Keratinocyte (primary cell): Measurements from ENCODE around the gene PNPLA7. TPM values are rescaled to one million over a fixed set of nuclear protein-coding genes. Genes with fewer than 3 reads are reported as not detected.

ENCODE experiments used
- DNase-seq: peaks from one replicate; pipeline ENCODE4 v3.0.0-alpha.2; 2011; ENCODE audit warnings: low read depth, missing footprints, low spot score
- FAIRE-seq: peaks from 2 replicates; lab custom pipeline; 2011; peaks lifted over from hg19 to GRCh38; lab: Jason Lieb, UNC
- H2AFZ ChIP-seq: 2 replicates; pipeline ENCODE4 v1.6.0; 2012; ENCODE audit warnings: low read length, control low read depth, inconsistent platforms; ENCODE audit not compliant: control insufficient read depth
- H3K27ac ChIP-seq: 2 replicates; pipeline ENCODE4 v1.5.1; 2011; ENCODE audit warnings: low read length; ENCODE audit not compliant: control insufficient read depth, insufficient read depth
- H3K27me3 ChIP-seq: 3 replicates; pipeline ENCODE4 v1.6.0; 2011; ENCODE audit warnings: low read length; ENCODE audit not compliant: control insufficient read depth, insufficient read depth; ENCODE audit errors: extremely low read depth
- H3K36me3 ChIP-seq, 2 experiments: 2 replicates in 1 of 2; 3 replicates in 1 of 2; pipeline ENCODE4 v1.5.1; 2011; ENCODE audit warnings: low read length in 2 of 2, mild to moderate bottlenecking in 1 of 2; ENCODE audit not compliant: control insufficient read depth in 2 of 2, insufficient read depth in 2 of 2; ENCODE audit errors: extremely low read depth in 1 of 2
- H3K4me1 ChIP-seq: 3 replicates; pipeline ENCODE4 v1.5.1; 2011; ENCODE audit warnings: low read length; ENCODE audit not compliant: control insufficient read depth, insufficient read depth; ENCODE audit errors: extremely low read depth
- H3K4me2 ChIP-seq: 3 replicates; pipeline ENCODE4 v1.6.0; 2011; ENCODE audit warnings: low read depth, low read length; ENCODE audit not compliant: control insufficient read depth, insufficient read depth; ENCODE audit errors: extremely low read depth
- H3K4me3 ChIP-seq, 3 experiments: fragments of 200-600 bp in 1 of 3; sonication (generic) in 1 of 3; 2 replicates in 2 of 3; 3 replicates in 1 of 3; pipeline ENCODE4 v1.5.1; 2011 to 2016; ENCODE audit warnings: low read length in 3 of 3, mild to moderate bottlenecking in 3 of 3, control low read depth in 2 of 3, inconsistent platforms in 1 of 3, low read depth in 1 of 3, mixed read lengths in 1 of 3, mixed run types in 1 of 3, moderate library complexity in 1 of 3; ENCODE audit not compliant: control insufficient read depth in 2 of 3, insufficient read depth in 2 of 3; ENCODE audit errors: extremely low read depth in 1 of 3
- H3K79me2 ChIP-seq: 2 replicates; pipeline ENCODE4 v1.6.0; 2012; ENCODE audit warnings: low read length; ENCODE audit not compliant: control insufficient read depth, insufficient read depth
- H3K9ac ChIP-seq: 3 replicates; pipeline ENCODE4 v1.6.0; 2011; ENCODE audit warnings: low read length; ENCODE audit not compliant: control insufficient read depth, insufficient read depth; ENCODE audit errors: extremely low read depth
- H3K9me1 ChIP-seq: 3 replicates; pipeline ENCODE4 v1.6.0; 2011; ENCODE audit warnings: low read length; ENCODE audit not compliant: control insufficient read depth, insufficient read depth; ENCODE audit errors: extremely low read depth
- H3K9me3 ChIP-seq: 2 replicates; pipeline ENCODE4 v1.5.1; 2012; ENCODE audit warnings: low read depth, low read length; ENCODE audit not compliant: control insufficient read depth
- H4K20me1 ChIP-seq: 3 replicates; pipeline ENCODE4 v1.6.0; 2011; ENCODE audit warnings: low read length; ENCODE audit not compliant: control insufficient read depth, insufficient read depth; ENCODE audit errors: extremely low read depth
- EZH2 ChIP-seq: IDR thresholded peaks from one replicate; pipeline ENCODE4 v1.6.1; 2012; ENCODE audit warnings: inconsistent platforms, mild to moderate bottlenecking, low read length, moderate library complexity
- dilution Hi-C: fragments of 300-500 bp; cut with MboI; formaldehyde crosslinking; loops from one replicate; pipeline ENCODE4 v1.7.0; 2020; ENCODE audit warnings: low sequenced_read_pairs; ENCODE audit not compliant: extremely low pct_ligation_motif_present
- polyA plus RNA-seq, 5 experiments: library from polyadenylated mRNA; depleted of rRNA in 3 of 5; stranded (reverse) in 3 of 5; stranded (forward) in 1 of 5; unstranded in 1 of 5; fragments of >200 nt; gene quantifications; 1 replicate in 1 of 5; 2 replicates in 3 of 5; 3 replicates in 1 of 5; pipeline versions ENCODE4 v1.2.1 to v1.2.3, GENCODE V29; 2011 to 2012; ENCODE audit warnings: missing spikeins in 2 of 5, low read depth in 1 of 5, low replicate concordance in 1 of 5
- TF ChIP-seq, protein P1 (sequence below), 3 experiments: IDR thresholded peaks in 1 of 3; conservative IDR thresholded peaks in 1 of 3; optimal IDR thresholded peaks in 1 of 3; 2 replicates in 2 of 3; 3 replicates in 1 of 3; pipeline versions ENCODE3 to v1.5.1; 2011; ENCODE audit warnings: low read length in 3 of 3, mild to moderate bottlenecking in 3 of 3, moderate library complexity in 2 of 3, control low read depth in 1 of 3, inconsistent platforms in 1 of 3; ENCODE audit not compliant: insufficient read depth in 2 of 3; ENCODE audit errors: extremely low read depth in 1 of 3

The PNPLA7 gene
- polyA plus RNA-seq, 1 donor (not counting 4 experiments of a cell fraction or from before 2014, with no cell fraction given): 0.34 TPM

DNA sequence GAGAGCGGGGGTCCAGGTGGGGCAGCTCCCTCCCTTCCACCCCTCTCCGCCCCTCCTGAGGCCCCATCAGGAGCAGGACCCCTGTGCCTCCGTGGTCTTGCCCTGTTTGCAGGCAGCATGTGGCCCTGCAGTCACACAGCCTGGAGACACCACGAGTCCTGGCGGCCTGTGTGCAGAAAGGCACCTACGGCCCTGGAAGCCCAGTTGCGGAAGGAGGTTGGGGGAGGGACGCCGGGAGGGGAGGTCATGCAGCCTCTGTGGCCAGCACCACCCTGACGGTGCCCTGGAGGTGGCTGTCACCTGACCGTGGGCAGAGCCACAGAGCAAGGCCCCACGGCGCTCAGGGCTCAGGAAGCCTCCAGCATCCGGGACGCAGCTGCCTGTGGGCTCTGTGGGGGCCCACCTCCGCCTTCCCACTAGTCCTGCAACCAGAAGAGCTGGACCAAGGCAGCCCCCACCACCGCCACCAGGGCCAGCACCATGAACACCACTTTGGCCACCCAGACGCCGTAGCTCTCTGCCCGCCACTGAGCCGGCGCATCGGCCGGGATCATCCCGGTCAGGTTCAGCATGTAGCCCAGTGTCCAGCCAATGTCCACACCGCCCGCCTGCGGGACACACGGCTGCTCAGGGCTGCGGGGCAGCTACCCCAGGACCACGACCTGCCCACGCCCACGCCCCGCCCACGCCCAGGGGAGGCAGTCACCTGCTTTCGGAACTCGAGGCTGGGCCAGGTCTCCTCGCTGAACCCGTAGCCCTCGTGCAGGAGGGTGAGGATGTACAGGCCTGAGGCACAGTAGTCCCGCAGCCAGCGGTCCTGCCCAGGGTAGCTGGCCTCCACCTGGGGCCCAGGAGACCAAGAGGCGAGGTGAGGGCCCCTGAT, 115.5 kb downstream of the PNPLA7 start:
- no peaks in the 10 kb centered on the region for H3K79me2 ChIP-seq
- DNase-seq (no peak), FAIRE-seq (no peak)
- no peak overlapping the region for H3K9ac ChIP-seq
- no peaks in the 10 kb centered on the region for H3K9me1 ChIP-seq
- no peaks in the 10 kb centered on the region for H3K36me3 ChIP-seq
- H3K4me1 ChIP-seq: no peaks in the 10 kb centered on the region
- H2AFZ ChIP-seq: no peak overlapping the region
- dilution Hi-C loops: no loop called here
- no peak overlapping the region for H3K27ac ChIP-seq
- TF ChIP-seq, protein P1, sequence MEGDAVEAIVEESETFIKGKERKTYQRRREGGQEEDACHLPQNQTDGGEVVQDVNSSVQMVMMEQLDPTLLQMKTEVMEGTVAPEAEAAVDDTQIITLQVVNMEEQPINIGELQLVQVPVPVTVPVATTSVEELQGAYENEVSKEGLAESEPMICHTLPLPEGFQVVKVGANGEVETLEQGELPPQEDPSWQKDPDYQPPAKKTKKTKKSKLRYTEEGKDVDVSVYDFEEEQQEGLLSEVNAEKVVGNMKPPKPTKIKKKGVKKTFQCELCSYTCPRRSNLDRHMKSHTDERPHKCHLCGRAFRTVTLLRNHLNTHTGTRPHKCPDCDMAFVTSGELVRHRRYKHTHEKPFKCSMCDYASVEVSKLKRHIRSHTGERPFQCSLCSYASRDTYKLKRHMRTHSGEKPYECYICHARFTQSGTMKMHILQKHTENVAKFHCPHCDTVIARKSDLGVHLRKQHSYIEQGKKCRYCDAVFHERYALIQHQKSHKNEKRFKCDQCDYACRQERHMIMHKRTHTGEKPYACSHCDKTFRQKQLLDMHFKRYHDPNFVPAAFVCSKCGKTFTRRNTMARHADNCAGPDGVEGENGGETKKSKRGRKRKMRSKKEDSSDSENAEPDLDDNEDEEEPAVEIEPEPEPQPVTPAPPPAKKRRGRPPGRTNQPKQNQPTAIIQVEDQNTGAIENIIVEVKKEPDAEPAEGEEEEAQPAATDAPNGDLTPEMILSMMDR (optimal IDR thresholded peaks at IDR 0.05 in 1 of 3, IDR thresholded peaks at IDR 0.05 in 1 of 3, conservative IDR thresholded peaks at IDR 0.05 in 1 of 3; ENCODE audit: extremely low read depth in 1 of 3, insufficient read depth in 2 of 3, low read length in 3 of 3): no peak
- TF ChIP-seq EZH2: no peak
- peaks cover 20% of the 10 kb centered on the region for H3K27me3 ChIP-seq
- no peaks in the 10 kb centered on the region for H4K20me1 ChIP-seq
- no peak overlapping the region for H3K4me3 ChIP-seq
- H3K9me3 ChIP-seq: no peaks in the 10 kb centered on the region
- no peak overlapping the region for H3K4me2 ChIP-seq

DNA sequence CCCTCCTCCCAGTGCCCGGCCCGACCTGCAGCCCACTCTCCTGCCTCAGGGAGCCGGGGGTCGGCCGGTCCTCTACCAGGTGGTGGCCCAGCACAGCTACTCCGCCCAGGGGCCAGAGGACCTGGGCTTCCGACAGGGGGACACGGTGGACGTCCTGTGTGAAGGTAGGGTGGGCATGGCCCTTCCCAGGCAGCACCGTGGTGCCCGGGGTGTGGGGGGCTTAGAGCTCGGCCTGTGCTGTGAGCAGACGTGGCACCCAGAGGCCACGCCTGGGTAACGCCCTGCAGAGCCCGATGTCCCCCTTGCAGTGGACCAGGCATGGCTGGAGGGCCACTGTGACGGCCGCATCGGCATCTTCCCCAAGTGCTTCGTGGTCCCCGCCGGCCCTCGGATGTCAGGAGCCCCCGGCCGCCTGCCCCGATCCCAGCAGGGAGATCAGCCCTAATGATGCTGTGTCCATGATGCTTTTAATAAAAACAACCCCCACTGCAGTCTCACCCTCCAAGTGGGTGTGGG, 116.2 kb downstream of the PNPLA7 start:
- H3K27ac ChIP-seq: no peak overlapping the region
- dilution Hi-C loops: no loop called here

More for the DNA sequence above, 116.2 kb downstream of the PNPLA7 start:
- no peak for DNase-seq
- no peak for FAIRE-seq
- H3K79me2 ChIP-seq: no peaks in the 10 kb centered on the region
- no peaks in the 10 kb centered on the region for H3K9me3 ChIP-seq
- no peak overlapping the region for H3K4me3 ChIP-seq
- no peaks in the 10 kb centered on the region for H4K20me1 ChIP-seq
- peaks cover 17% of the 10 kb centered on the region for H3K27me3 ChIP-seq
- H2AFZ ChIP-seq: no peak overlapping the region
- no peak overlapping the region for H3K4me2 ChIP-seq
- no peaks in the 10 kb centered on the region for H3K36me3 ChIP-seq
- no peaks in the 10 kb centered on the region for H3K9me1 ChIP-seq
- H3K4me1 ChIP-seq: no peaks in the 10 kb centered on the region
- no peak overlapping the region for H3K9ac ChIP-seq
- no peak for TF ChIP-seq EZH2
- TF ChIP-seq, protein P1 (optimal IDR thresholded peaks at IDR 0.05 in 1 of 3, IDR thresholded peaks at IDR 0.05 in 1 of 3, conservative IDR thresholded peaks at IDR 0.05 in 1 of 3; ENCODE audit: extremely low read depth in 1 of 3, insufficient read depth in 2 of 3, low read length in 3 of 3): no peak
